ENCODE results near the gene PTMA.
"Not testable (repeated sequence)": the region's sequence is repeated elsewhere in the genome, so short reads cannot be mapped to it uniquely, and the experiment has no call there.

Gene PTMA, protein sequence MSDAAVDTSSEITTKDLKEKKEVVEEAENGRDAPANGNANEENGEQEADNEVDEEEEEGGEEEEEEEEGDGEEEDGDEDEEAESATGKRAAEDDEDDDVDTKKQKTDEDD

DNA sequence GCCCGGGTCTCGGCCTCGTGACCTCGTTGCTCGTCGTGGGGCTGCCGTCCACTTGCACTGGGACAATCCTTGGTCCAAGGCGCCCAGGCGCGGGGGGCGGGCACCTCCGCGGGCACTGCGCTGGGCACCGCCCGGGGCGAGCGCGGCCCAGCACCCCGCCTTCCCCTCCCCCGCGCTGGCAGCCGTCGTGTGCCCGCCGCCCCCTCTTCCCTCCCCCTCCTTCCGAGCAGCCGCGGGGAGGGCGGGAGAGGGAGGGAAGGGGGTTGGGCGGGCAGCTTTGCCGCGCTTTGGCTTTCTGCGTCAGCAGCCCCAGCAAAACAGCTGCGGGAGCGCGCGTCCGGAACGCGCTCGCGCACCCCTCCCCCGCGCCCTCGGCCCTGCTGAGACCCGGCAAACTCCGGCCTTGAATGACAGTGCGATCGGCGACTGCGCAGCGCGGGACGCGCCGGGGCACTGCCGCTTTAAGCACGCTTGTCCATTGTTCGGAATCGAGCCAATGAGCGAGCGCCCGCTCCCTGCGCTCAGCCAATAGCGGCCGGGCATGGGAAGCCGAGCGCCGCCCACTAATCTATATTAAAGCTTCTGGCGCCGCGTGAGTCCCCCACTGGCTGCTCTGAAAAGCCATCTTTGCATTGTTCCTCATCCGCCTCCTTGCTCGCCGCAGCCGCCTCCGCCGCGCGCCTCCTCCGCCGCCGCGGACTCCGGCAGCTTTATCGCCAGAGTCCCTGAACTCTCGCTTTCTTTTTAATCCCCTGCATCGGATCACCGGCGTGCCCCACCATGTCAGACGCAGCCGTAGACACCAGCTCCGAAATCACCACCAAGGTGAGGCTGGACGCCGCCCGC lies at the start of gene PTMA:
TSS of gene PTMA (plus strand) at position 599 of the 846 bp plus-strand sequence. CDS start at position 781, 182 bp downstream.
- peak; percentile 99 for DNase-seq (ENCODE audit: low read depth)

DNA sequence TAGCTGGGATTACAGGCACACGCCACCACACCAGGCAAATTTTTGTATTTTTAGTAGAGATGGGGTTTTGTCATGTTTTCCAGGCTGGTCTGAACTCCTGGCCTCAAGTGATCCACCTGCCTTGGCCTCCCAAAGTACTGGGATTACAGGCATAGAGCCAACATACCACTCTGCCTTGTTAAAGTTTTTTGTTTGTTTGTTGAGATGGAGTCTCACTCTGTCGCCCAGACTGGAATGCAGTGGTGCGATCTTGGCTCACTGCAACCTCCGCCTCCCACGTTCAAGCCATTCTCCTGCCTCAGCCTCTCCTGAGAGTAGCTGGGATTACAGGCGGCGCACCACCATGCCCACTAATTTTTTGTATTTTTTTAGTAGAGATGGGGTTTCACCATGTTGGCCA lies 48.3 kb upstream of the PTMA start:
- DNase-seq (ENCODE audit: low read depth) = not testable (repeated sequence)

DNA sequence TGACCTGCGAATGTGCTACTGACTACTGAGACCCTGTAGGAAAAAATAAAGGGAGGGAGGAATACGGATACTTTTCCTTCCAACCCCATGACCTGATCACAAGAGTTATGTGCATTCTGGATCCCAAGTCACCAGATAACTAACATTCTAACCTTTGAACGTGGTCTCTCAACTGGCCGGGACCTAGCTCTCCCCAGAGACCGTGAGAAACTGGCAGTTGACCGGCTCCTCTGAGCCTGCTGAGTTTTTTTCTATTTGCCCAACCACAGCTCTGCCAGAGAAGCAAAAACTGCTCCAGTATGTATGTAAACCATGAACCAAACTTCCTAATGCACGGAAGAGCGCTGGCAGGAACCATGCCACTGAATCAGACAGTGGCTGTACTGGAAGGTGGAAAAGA lies 47.5 kb upstream of the PTMA start:
- no peak for DNase-seq (ENCODE audit: low read depth)

DNA sequence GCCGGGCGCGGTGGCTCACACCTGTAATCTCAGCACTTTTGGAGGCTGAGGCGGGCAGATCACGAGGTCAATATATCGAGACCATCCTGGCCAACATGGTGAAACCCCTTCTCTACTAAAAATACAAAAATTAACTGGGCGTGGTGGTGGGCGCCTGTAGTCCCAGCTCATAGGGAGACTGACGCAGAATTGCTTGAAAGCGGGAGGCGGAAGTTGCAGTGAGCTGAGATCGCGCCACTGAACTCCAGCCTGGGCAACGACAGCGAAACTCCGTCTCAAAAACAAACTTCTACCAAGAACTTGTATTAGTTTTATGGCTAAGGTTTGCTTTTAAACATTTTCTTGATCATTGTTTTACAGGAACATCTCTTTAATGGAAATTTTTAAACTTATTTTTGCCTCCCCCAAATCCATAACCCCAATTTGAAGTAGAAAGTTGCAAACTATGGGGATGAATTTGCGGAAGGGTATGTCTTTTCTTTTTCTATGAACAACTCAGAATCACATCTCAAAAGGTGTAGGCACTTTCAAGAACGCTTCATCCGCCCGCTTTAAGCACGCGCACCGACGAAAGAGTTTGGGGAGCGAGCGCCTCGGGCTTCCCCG lies 46.8 kb upstream of the PTMA start:
- DNase-seq (ENCODE audit: low read depth) = no peak

DNA sequence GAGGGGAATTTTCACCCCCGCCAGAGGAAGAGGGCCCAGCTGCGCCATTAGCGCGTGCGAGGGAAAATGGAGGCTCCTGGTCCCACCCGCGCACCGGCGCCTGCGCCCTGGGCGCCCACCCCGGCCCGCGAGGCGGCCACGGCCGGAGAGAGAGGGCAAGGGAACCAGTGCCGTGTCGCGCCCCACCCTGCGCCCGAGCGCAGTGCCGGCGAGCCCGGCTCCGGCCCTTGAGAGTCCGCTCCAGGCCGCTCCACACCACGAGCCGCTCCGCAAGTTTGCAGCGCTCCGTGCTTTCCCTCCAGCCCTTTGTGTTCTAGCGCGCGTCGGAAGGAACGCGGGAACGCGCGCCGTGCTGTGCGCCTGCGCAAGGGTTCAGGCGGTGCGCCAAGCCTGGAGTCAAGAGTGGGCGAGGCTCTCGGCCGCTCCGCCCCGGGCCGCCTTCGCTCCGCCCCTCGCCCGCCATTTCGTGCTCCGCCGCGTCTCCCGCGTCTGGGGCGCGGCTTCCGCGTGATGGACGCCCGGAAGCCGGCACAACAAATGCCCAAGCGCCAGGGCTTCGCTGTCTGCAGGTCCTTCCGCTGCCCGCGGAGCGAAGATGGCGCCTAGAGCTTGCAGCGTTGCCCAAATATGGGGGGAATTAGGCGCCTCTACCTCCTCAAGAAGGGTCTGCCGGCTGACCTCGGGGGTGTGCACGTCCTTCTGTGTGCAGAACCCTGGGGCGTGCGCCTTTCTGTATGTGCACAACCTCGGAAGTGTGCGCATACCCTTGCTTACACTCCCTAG lies 46.1 kb upstream of the PTMA start:
- peak; percentile 95 for DNase-seq (ENCODE audit: low read depth)

DNA sequence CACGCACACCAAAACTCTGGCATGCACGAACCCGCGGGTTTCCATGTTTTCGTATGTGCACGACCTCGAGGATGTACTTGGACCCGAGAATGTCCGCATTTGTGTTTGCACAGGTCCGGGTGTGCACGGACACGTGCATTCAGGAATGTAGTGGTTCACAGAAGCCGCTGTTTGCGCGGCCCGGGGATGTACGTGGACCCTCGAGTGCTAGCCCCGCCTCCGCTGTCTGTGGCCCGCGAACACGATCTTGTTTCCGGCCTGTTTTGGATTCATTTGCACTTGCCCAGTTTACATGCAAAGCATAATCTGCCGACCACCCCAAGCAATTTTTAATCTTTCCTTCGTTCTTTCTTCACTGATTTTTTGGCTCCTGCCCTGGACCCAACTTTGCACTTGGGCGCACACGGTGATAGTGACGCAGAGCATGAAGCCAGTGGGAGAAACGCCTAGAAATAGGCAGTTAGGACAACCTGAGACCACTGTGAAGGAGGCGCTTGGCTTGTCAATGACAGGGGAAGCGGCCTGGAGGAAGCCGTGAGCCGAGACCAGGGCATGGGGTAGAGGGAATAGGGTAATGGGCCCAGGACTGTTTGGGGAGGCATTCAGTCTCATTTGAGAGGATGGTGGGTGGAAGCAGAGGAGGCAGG lies 45.4 kb upstream of the PTMA start:
- DNase-seq (ENCODE audit: low read depth) = no peak

DNA sequence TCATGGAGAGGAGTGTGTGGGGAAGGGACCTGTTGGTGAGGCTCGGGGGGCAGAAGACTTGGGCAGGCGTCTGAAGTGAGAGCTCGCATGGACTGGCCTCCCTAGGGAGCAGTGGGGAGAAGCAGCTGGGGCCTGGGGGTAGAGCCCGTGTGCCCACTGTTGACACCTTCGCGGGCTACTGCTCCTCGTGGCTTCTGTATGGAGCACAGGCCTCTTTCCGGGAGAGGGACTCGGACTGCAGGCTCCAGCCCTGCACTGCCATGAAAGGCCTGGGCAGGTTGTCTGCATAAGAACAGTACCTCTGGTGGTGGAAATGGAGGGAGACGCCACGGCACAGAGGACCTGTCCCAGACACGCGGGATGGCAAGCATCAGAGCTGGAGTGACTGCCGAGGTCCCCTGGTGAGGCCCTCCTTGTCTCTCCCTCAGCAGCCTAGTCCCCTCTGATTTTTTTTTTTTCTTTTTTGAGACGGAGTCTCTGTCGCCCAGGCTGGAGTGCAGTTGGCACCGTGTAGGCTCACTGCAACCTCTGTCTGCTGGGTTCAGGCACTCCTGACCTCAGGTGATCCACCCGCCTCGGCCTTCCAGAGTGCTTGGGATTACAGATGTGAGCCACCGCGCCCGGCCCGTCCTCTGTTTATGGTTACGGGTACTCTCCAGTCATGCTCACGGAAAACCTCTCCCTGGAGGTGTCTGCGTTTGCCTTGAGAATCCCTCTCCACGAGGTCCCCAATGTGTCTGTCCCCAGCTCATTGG lies 44.7 kb upstream of the PTMA start:
- DNase-seq (ENCODE audit: low read depth) = no peak

DNA sequence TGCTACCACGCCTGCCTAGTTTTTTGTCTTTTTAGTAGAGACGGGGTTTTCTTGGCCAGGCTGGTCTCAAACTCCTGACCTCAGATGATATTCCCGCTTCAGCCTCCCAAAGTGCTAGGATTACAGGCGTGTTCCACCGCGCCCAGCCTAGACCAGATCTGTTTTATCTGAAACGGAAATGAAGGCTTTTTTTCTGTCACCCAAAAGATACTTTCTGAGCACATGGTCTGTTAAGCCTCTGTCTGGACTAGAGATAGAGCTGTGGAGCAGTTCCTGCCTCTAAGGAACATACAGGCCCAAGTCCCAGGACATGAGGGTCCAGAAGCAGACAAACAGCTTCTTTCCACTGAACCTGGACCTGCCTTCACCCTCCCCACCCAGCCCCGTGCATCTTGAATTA lies 43.6 kb upstream of the PTMA start:
- no peak for DNase-seq (ENCODE audit: low read depth)

DNA sequence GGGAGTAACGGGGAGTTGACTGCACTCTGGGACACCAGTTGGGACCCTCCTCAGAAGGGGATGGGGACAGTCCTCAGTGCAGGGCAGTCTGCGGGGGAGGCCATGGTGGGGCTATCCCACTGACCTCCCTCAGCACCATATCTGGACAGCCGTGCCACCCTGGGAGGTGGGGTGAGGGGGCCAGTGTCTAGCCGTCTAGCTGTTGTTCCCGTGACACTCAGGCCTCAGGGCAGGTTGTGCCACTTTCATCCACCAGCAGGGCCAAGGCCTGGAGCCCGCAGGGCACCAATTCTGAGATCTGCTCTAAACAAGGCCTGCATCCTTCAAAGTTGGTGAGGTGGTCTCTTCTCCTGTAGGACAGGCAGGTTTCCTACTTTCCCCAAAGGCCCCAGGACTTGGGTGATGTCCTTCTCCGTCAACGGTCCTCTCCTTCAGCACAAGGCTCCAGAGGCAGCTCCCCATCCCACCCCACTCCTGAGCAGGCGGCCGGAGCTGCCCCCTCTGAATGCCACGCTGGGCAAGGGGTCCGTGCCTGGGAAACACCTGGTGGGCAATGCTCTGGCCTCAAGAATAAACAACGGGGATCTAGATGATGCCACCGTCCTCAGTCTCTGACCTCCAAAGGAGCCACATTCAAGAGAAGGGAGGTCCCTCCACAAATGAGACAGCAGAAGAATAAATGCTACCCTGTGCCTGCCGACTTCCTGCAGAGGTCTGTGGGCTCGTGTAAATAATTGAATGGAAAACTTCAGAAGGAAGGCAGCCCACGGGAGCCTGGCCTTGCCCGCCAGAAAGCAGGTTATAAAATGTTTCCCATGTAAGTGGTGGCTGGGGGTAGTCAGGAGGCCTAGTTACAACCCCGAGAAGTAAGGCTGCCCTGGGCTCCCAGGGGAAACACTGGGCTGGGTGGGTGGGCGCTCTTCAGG lies 42.8 kb upstream of the PTMA start:
- DNase-seq (ENCODE audit: low read depth) = no peak

DNA sequence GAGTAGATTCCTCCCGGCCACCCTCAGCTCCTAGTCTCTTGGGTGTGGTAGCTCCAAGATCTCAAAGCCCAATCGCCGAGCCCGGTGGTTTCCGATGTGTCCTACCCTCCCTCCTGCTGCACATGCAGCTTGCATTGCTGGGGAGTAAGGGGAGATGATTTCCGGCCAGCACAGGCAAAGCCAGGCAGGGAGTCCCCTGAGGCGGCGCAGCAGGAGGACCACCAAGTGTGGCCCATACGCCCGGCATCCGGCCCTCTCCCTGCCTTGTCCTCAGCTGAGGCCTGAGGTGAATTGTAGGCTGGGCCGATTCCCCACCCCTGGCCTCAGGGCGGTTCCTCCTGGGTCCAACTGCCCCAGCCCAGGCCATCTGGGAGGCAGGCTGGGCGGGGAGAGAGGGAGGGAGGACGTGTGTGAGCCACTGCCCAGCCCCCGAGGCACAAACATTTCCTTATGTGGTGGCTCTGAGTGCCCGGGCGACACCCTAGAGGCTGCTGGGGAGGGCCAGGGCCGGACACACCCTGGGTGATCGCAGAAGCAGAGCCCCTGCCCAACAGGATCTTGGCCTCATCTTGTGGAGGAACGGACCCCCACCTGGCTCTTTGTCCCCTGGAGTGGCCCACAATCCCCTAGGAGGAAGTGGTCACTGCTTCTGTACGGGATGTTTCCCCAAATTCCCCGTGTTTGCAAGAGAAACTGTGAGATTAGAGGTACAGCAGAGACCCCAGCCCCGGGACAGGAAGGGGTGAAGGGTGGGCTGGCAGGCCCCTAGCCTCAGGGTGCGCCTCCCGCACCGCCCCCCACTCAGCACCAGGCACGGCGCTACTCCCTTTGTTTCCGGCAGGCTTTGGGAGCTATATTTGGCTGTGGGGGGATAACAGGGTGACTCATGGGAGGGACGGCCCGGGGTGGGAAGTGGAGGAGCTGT lies 41.9 kb upstream of the PTMA start:
- DNase-seq (ENCODE audit: low read depth) = peak; percentile 93

DNA sequence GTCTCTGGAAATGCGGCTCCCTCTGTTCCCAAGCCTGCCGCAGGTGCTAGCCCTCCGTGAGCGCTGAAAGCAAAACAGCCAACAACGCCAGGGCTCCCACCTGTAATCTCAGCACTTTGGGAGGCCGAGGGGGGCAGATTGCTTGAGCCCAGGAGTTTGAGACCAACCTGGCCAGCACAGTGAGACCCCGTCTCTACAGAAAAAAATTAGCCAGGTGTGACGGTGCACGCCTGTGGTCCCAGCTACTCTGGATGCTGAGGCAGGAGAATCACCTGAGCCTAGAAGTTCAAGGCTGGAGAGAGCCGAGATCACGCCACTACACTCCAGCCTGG lies 41.3 kb upstream of the PTMA start:
- no peak for DNase-seq (ENCODE audit: low read depth)

DNA sequence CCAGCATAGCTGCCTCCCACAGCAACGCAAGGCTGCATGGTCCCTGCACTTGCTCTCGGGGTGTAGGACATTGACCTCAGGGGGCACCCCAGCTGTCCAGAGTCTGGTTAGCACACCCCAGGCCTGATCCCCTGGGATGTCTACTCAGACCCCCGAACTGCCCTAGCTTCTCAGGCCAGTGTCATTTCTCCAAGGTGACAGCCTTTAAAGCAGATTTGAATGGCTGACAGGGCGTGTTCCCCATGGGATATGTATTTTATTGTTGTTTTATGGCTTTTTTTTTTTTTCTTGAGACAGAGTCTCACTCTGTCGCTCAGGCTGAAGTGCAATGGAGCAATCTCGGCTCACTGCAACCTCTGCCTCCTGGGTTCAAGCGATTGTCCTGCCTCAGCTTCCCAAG lies 40.8 kb upstream of the PTMA start:
- DNase-seq (ENCODE audit: low read depth) = no peak

DNA sequence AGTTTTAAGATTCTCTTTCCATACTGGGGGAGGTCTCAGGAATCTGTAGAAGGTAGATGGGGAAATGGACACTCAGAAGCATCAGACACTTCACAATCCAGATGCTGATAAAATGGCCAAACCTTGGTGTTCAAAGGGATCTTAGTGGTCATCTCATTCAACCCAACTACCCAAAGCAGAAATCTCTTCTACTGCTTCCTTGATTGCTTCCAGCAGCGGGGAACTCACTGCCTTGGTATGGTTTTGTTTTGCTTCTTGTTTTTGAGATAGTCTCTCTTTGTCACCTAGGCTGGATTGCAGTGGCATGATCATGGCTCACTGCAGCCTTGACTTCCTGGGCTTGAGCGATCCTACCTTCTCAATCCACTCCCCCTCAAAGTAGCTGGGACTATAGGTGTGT lies 39.3 kb upstream of the PTMA start:
- no peak for DNase-seq (ENCODE audit: low read depth)

DNA sequence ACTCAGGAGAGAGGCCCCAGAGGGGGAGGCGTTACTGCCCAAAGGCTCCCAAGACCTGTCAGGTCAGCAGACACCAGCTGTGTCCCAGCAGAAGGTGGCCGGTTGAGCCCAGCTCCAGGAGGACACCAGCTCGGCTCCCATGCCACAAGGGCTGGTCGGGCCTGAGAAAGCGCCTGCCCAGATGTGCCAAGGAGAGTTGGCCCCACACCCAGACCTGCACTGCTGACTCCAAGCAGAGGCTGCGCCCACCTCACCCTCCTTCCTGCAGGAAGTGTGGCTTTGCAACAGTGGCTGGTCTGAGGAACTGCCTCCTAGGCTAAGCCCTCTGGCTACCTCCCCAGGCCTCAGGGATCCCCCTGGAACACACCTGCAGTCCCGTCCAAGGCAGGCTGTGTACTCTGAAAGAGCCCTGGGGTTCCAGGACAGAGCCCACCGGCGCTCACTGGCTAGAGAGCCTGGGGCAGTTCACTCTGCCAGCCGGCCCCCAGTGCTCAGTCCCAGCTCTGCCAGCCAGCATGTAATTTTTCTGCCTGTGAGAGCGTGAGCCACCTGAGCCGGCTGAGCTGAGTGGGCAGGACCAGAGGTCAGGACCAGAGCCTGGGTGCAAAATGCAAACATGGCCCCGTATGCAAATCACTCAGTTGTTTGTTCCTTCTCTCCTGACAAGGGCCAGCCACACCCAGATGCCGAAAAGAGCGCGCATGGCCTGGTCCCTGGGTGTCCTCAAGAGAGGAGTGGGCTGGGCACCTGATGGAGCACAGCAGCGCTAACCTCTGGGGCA lies 36.9 kb upstream of the PTMA start:
- DNase-seq (ENCODE audit: low read depth) = no peak

DNA sequence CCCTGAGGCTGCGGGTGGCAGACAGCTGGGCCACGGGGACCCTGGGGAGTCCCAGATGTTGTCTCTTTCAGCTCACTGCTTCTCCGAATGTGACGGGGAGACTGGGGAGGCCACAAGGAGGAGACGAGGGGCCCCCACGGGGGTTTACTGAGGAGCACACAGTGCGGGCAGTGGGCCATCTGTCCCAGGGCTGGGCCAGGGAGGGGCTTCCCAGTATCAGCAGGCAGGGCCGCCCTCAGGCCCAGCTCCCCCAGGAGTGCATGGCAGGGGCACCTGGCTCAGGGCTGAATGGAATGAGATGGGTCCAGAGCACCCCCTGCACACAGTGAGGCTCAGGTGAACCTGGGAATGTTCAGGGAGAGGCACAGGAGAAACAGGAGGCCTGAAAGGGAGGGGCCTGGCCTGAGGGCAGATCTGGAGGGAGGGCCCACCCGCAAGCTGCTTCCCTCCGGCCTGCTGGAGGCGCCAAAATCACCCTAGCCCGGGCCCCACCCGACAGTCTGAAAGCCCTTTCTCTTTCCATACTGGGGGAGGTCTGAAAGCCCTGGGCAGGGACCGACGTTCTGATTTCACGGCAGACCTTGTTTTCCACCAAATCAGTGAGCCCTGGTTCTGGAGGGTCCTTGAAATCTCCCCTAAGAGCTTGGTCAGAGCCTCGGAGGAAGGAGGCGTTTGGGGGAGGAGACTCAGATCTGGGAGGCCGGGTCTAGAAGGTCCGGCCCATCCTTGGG lies 35.5 kb upstream of the PTMA start:
- DNase-seq (ENCODE audit: low read depth) = peak; percentile 76

DNA sequence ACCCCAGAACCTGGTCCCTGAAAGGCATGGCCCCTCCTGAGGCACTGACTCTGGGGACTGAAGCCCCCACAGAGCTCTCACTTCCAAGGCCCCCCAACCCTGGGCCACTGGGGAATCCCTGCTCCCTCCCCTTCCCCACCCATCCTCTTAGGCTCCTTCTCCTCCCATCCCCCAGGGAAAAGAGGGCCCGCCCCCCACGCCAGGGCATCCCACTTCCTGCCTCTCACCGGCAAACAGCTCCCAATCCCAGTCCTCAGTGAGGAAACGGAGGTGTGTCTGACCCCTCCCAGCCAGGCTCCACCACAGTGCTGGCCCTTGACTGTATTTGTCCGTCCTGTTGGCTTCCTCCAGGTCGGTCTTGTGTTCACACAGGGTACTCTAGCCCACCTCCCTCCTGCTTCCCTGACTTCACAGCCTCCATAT lies 35.0 kb upstream of the PTMA start:
- DNase-seq (ENCODE audit: low read depth) = peak; percentile 84

DNA sequence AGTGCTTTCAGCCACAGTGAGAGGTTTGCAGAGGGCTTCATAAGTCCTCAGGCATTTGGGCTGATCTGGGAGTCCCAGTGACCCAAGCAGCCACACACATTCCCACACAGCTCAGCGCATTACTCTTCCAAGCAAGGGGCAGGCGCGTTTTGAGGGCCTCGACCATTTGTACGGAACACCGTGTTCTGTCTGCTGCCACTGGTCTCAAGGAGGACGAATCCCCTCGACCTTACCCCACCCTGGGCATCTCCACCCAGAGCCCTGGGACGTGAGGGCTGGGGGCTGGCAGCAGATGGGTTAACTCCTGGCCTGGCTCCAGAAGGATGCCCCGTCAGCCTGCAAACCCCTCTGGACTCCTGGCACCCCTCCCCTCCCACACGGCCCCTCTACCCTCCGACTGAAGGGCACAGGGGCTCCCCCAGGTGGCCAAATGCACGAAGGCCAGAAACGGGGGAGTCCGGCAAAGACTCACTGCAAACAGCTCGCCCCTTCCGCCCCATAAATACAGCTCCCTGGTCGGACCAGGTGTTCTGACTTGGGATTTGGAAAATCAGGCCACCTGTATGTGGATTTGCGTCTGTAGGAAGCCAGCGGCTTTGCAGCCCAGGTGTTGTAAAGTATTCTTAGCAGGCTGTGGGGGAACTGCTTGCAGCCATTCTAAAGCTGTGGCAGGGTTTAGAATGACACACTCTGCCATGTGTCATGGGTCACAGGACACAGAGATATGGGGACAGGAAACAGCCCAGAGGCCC lies 33.6 kb upstream of the PTMA start:
- peak; percentile 70 for DNase-seq (ENCODE audit: low read depth)

Measured in ELR (cell line).